ENCODE data around the gene DBNDD1.

- TF ChIP-seq SUZ12 (IDR thresholded peaks at IDR 0.05; ENCODE audit: extremely low read depth, insufficient read depth, insufficient read length) (no peak), YY1 (IDR thresholded peaks at IDR 0.05; ENCODE audit: insufficient read depth, insufficient read length) (no peak), ZNF274 (IDR thresholded peaks at IDR 0.05; ENCODE audit: low read depth, low read length) (no peak)
These were observed 46.0 kb downstream of the DBNDD1 start for GRCh38 chr16:89973235-89973634.
